HG03558 (cell line): Measurements from ENCODE around the gene POLE.

Source experiments
- ATAC-seq: cut with Tn5 transposase; IDR thresholded peaks from one replicate; pipeline ENCODE4 v1.9.1; 2021; ENCODE audit warnings: moderate number of reproducible peaks; ENCODE audit not compliant: unreplicated experiment; ENCODE audit errors: extremely low read depth

Gene POLE

DNA sequence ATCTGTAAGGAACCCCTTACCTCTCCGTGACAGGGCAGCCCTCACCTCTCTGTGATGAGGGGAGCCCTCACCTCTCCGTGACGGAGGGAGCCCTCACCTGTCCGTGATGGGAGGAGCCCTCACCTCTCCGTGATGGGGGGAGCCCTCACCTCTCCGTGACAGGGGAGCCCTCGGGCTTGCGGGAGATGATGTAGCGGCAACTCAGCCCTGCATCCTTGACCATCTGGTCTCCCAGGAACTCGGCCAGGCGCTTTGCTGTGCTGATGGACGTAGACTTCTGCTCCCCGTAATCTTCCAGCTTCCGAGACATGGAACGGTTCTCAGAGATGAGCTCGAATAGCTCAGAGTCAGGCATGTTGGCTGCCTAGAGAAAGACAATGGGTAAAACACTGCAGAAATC, 28.0 kb downstream of the POLE start:
- no peak for ATAC-seq

GRCh38 chr12:132658149-132658894, 28.8 kb downstream of the POLE start:
- ATAC-seq: no peak

DNA sequence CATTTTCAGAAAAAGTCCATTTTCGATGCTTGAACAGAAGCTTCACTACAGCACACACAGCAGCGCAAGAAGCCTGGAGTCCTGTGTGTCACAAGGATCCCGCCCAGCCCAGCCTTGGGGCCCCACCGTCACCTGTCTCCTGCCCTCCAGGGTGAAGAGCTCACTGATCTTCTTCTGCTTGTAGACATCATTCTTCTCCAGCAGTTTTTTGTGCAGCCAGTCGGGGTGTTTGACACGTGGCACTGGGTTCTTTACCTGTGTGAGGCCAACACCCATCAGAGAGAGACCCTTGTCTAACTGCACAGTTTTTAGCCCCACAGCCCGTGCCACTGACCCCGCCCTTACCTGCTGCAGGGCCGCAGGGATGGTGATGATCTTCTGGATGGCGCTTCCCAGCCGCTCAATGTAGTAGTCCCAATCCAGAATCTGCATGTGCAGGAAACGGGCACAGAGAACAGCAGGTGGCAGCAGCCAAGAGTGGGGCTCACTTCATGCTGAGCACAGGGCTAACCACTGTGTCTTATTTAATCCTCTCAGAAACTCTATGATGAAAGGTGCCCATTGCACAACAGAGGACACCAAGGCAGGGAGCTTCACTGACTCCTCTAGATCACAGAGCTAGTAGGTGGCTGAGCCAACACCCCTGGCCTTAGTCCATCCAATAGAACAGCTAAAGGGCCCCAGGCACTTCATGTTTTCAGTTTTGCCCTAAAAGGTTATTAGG, 30.0 kb downstream of the POLE start:
- no peak for ATAC-seq

DNA sequence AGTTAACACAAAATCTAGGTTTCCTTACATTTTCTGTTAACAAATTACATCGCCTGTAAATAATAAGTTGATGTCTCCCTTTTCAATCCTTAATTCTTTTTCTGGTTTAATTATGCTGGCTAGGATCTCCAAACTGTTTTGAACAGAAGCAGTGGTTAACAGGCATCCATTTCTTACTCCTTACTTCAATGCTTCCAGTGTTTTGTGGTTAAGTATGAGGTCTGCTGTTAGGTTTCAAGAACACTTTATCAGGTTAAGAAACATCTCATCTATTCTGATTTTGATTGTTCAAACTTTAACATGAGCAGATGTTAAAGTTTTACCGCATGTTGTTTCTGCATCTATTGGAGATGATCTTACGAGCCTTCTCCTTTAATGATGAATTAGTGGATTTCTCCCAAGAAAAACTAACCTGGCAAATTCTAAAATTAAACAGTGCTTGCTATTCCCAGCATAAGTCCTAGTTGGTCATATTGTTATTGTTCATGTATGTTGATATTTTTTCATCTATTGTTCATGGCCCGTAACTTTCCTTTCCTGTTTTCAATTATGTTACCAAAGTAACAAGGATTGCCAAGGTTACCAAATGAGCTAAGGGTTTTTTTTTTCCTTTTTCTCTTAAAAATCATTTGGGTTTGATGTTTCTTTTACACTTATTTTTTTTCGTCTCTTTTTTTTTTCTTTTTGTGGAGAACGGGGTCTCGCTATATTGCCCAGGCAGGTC, 33.4 kb downstream of the POLE start:
- ATAC-seq: no peak

DNA sequence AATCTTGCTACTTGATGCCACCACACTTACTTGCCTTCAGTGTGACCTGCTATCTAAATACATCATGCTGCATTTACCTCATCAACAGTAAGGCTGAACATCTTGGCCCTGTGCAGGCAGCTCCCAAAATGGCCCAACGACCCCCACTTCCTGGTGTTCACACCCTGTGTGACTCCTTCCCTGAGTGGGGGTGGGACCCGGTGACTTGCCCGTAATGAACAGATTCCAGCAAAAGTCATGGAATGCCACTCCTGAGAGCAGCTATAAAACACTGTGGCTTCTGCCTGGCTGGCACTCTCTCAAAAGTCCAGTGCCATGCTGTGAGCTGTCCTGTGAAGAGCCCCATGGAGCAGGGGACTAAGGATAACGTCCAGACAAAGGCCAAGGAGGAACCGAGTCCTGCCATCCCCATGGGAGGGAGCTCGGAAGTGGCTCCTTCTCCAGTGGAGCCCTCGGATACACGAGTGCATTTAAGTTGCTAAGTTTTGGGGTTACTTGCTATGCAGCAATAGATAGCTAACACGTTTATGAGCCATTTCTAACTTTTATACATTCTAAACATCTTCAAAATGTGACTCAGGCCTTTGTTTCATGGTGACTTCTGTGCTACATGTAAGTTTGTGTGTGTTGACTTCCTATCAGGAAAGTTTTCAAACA, 35.6 kb downstream of the POLE start:
- no peak for ATAC-seq

DNA sequence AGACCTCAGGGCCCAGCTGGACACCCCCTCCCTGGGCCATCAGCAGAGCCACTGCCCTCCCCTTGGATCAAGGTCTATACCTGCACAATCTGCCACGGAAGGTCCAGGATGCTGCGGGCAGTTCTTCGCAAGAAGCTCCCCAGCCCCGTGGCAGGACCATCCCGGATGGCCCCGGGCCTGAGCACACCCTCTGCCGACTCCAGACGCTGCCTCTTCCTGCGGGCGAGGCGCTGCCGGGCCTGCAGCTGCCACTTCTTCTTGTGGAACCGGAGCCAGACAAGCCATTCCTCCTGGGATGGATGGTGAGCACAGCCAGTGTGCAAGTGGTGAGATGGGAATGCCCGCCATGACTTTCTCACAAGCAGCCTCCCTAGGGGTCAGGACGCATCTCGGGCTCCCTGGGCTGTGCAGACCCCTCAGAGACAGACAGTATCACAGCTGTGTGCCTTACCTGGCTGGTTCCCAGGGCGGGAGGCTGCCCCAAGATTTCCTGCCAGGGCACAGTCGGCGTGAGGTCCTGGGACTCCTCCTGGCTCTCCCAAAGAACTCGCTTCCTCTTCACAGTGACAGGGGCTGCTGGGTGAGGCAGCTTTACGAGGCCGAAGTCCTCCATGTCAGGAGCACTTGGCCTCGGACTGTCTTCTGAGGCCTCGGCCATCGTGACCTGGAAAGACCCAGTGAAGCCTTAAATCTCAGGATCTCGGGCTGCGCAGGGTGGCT, 37.8 kb downstream of the POLE start:
- no peak for ATAC-seq

DNA sequence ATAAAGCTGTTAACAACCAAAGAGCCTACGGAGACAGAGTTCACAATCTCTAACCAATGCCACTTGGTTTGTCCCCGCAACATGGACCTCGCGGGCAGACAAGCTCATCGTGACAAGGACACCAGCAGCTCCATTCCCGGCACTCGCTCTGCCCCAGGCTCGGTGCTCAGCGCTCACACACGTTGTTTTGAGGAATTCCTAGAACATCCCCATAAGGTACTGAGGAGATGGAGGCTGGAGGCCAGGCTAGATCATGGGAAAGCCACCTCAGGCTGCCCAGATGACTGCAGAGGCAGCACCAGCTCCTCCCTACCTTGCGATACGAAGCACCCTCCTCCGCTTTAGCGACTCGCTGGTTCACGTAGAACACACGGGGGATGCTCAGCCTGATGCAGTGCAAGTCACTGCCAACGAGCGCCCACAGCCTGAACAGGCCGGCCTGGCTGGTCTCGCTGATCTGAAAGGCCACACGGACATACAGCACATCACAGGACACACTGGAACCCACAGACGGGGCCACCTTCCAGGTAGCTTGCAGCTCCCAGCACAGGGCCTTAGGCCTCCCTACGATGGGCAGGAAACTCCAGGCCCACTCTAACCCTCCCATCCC, 38.4 kb downstream of the POLE start:
- ATAC-seq: no peak

DNA sequence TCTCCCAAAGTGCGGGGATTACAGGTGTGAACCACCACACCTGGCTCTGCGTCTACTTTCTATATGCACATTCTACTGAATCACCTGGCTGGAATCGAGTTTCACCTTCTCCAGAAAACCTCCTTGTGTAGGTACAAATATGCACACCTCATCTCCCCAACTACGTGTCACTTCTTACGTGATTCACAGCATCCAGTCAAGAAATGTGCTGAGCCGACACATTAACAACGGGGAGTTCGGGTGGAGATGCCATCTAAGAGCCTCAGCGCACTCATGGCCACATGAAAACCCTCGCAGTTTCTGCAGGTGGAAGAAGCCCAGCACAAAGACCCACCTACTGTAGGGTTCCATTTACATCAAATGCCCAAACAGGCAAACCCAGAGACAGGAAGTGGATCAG, 39.3 kb downstream of the POLE start:
- no peak for ATAC-seq

DNA sequence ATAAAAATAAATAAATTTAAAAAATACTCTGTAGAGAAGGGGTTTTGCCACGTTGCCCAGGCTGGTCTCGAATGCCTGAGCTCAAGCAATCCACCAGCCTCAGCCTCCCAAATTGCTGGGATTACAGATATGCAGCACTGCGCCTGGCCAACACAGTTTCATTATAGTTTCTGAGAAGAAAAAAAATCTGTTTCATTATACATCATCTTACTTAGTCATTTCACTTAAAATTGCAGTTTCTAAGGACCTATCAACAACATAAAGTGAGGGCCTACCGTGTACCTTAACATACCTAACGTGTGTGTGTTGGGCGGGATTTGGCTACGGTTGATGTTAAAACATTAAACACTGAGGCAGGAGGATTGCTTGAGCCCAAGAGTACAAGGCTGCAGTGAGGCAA, 40.3 kb downstream of the POLE start:
- no peak for ATAC-seq

- ATAC-seq: no peak
Observed at GRCh38 chr12:132642846-132643835, 44.0 kb downstream of the POLE start.

DNA sequence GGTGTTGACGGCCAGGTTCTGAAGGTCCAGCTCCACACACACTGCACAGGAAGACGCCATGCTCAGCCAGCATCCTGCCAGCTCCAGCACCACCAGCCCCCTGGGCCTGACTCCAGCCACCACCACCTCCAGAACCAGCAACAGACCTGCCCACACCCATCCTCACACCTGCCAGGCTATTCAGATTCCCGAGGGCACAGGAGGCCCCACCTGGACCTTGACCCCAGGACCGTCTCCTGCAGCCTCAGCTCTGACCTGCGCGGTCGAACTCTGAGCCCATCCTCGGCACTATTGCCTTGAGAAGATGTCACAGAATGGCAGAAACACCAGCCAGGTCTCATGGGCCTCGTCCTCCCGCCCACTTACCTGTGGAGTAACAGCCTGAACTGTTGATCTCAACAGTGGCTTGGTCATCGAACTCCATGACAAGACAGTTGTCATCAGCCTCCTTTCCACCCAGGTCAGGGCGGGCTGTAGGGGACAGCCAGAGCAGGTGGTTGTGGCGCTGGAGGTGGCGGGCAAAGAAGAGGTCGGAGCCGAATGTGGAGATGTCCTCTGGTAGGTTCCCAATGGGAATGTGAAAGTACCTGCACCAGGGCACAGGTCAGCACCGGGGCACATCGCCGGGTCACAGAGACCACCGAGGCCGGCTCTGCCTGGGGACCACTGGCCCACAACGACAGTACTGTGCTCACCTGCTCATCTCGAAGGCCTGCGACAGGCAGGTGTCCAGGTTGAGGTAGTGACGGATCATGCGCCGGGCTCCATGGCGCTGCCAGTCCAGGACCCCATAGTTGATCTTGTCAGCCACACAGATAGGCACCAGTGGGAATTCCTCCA, 45.1 kb downstream of the POLE start:
- ATAC-seq: no peak

DNA sequence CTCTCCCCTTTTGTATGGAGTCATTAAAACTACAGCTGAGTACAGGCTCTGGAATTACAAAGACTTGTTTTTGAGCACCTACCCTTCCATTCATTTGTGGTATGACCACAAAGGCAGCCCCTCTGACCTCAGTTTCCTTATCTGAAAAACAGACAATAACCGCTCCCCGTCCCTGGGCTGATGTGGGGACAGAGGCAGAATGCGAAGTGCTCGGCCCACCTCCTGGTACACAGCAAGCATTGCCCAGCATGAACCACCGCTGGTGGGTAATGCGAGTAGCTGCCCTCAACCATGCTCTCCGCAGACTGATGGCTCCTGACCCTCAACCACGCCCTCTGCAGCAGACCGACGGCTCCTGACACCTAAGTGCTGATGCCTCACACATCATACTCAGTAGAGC, 46.2 kb downstream of the POLE start:
- ATAC-seq: no peak

GRCh38 chr12:132639956-132640520, 47.1 kb downstream of the POLE start:
- ATAC-seq: no peak

DNA sequence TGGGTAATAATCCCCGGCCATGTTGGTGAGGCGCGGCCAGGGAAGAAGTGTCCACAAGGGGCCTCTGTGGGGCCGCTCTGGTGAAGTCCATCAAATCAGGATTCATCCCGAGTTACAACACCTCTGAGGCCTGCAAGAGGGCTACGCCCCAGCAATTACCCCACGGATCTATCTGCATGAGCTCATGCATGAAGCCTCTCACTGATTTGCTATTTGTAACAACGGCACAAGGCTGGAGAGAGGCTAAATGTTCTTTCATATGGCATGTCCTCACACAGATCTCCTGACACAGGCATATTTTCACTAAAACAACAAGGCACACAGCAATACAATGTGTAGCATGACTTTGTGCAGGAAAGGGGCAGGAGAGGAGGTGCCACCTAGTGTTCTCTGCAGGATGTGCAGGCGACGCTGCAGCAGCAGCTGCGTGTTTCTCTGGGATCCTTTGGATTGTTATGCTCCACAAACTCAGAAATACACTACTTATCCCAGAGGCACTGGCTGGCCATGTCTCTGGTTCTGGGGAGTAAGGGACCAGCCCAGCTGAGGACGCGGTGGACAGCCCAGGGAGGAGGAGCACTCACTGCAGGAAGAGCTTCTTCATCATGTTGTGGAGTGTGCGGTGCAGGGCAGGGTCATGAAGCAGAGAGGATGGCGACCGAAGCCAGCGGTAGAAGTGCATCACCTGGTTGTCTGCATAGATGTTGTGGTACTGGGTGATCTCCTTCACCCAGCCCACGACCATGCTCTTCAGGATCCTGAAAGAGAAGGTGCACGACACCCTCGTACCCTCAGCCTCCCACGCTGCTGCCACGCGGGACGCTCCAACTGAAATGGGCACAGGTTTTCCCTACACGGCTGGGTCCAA, 48.4 kb downstream of the POLE start:
- no peak for ATAC-seq

GRCh38 chr12:132637811-132638210, 49.3 kb downstream of the POLE start:
- no peak for ATAC-seq
